Natural killer cell (primary cell): ENCODE data around the gene LRRC34. TPM values are rescaled to one million over a fixed set of nuclear protein-coding genes. Genes with fewer than 3 reads are reported as not detected.

Experiments used
- ATAC-seq, 3 donors: fragments of 150-1000 bp in 2 of 3; fragments of 200-7000 bp in 1 of 3; cut with Tn5 transposase; 1 replicate in 1 of 3; 2 replicates in 2 of 3; pipeline ENCODE4 v1.10.0; 2021; ENCODE audit warnings: mild to moderate bottlenecking in 2 of 3, moderate library complexity in 2 of 3
- DNase-seq, 2 donors: peaks; one replicate each; pipeline versions ENCODE4 v3.0.0 to v3.0.0-alpha.2; 2013 to 2021; ENCODE audit warnings: mixed read lengths in 1 of 2
- H3K27ac ChIP-seq: one replicate; pipeline ENCODE4 v1.5.1; 2013; ENCODE audit warnings: mild to moderate bottlenecking, low read length
- H3K27me3 ChIP-seq: one replicate; pipeline ENCODE4 v1.6.1; 2013; ENCODE audit warnings: low read length; ENCODE audit not compliant: control insufficient read depth, insufficient read depth
- H3K36me3 ChIP-seq: one replicate; pipeline ENCODE4 v1.6.1; 2013; ENCODE audit warnings: low read length; ENCODE audit not compliant: control insufficient read depth, insufficient read depth
- H3K4me1 ChIP-seq: one replicate; pipeline ENCODE4 v1.6.1; 2013; ENCODE audit warnings: low read length; ENCODE audit not compliant: control insufficient read depth, insufficient read depth
- H3K4me3 ChIP-seq: one replicate; pipeline ENCODE4 v1.5.1; 2013; ENCODE audit warnings: low read length
- H3K9me3 ChIP-seq: one replicate; pipeline ENCODE4 v1.6.1; 2013; ENCODE audit warnings: low read length; ENCODE audit not compliant: control insufficient read depth, insufficient read depth
- H3K27ac Mint-ChIP-seq, 2 donors: one replicate each; pipeline ENCODE4 v1.8.0; 2022; ENCODE audit warnings: mild to moderate bottlenecking in 2 of 2, mixed read lengths in 2 of 2, moderate library complexity in 1 of 2
- H3K27me3 Mint-ChIP-seq, 2 donors: one replicate each; pipeline ENCODE4 v1.8.0; 2022; ENCODE audit warnings: low read depth in 2 of 2, mixed read lengths in 2 of 2
- H3K36me3 Mint-ChIP-seq: one replicate; pipeline ENCODE4 v1.8.0; 2022; ENCODE audit warnings: mixed read lengths
- H3K4me1 Mint-ChIP-seq, 2 donors: one replicate each; pipeline ENCODE4 v1.8.0; 2022; ENCODE audit warnings: mixed read lengths in 2 of 2
- H3K4me3 Mint-ChIP-seq: one replicate; pipeline ENCODE4 v1.8.0; 2022; ENCODE audit warnings: mild to moderate bottlenecking, moderate library complexity, mixed read lengths
- H3K9me3 Mint-ChIP-seq, 2 donors: one replicate each; pipeline ENCODE4 v1.8.0; 2022; ENCODE audit warnings: mixed read lengths in 2 of 2
- CTCF ChIP-seq: fragments of 200-600 bp; IDR thresholded peaks from one replicate; pipeline ENCODE4 v1.8.0; 2022; ENCODE audit warnings: antibody characterized with exemption
- WGBS: methylation state at CpG from one replicate; pipeline ENCODE4 v1.1.7; 2013; ENCODE audit warnings: missing lambda C conversion rate; ENCODE audit not compliant: insufficient coverage; 5-methylcytosine and 5-hydroxymethylcytosine counted together
- intact Hi-C: fragments of 100-400 bp; cut with micrococcal nuclease; formaldehyde crosslinking; loops from one replicate; pipeline ENCODE4 v1.14.2; 2022
- total RNA-seq, 4 donors: library from RNA; stranded (reverse); fragments of 120-200 nt in 1 of 4; gene quantifications; one replicate each; pipeline versions ENCODE4 v1.2.3 to v1.2.4, GENCODE V29; 2013 to 2022

Gene LRRC34
- total RNA-seq, 3 donors from 2014 or later (not counting 1 experiment from before 2014, with no cell fraction given): 0.45 to 1.0 (median 0.48) TPM

GRCh38 chr3:169809230-169809795 lies 3.4 kb downstream of the LRRC34 start:
- Histone ChIP-seq H3K9me3 (no peaks in the 10 kb centered on the region), H3K4me3 (no peak overlapping the region), H3K27me3 (no peaks in the 10 kb centered on the region), H3K4me1 (peaks cover 26% of the 10 kb centered on the region), H3K27ac (no peak overlapping the region), H3K36me3 (no peaks in the 10 kb centered on the region)
- no peak for TF ChIP-seq CTCF
- no peak overlapping the region for H3K4me3 Mint-ChIP-seq
- DNase-seq (no peak), ATAC-seq (no peak)
- no peak overlapping the region for H3K27ac Mint-ChIP-seq
- H3K4me1 Mint-ChIP-seq: peaks cover 21 to 28% of the 10 kb centered on the region in 2 donors
- no peaks in the 10 kb centered on the region for H3K9me3 Mint-ChIP-seq
- 59% methylated on average over 2 of the region's 2 CpGs for WGBS
- intact Hi-C loops: no loop called here
- H3K36me3 Mint-ChIP-seq: no peaks in the 10 kb centered on the region
- peaks cover 0 to 4% of the 10 kb centered on the region in 2 donors for H3K27me3 Mint-ChIP-seq

GRCh38 chr3:169804681-169805080 lies 8.0 kb downstream of the LRRC34 start:
- Mint-ChIP-seq H3K4me1 (no peaks in the 10 kb centered on the region), H3K27me3 (no peaks in the 10 kb centered on the region), H3K27ac (no peak overlapping the region), H3K36me3 (no peaks in the 10 kb centered on the region), H3K4me3 (no peak overlapping the region), H3K9me3 (no peaks in the 10 kb centered on the region)
- no CpG with 5 or more reads among the region's 3 CpGs for WGBS
- Histone ChIP-seq H3K4me1 (no peaks in the 10 kb centered on the region), H3K4me3 (no peak overlapping the region), H3K36me3 (no peaks in the 10 kb centered on the region), H3K27ac (no peak overlapping the region), H3K9me3 (no peaks in the 10 kb centered on the region), H3K27me3 (no peaks in the 10 kb centered on the region)
- ATAC-seq (no peak), DNase-seq (no peak)
- TF ChIP-seq CTCF: no peak
- intact Hi-C loops: no loop called here

GRCh38 chr3:169792359-169792758 lies 20.3 kb downstream of the LRRC34 start:
- no peaks in the 10 kb centered on the region for H3K36me3 Mint-ChIP-seq
- H3K9me3 Mint-ChIP-seq: no peaks in the 10 kb centered on the region
- 96% methylated on average over 1 of the region's 1 CpG for WGBS
- ATAC-seq: no peak
- no peak for TF ChIP-seq CTCF
- intact Hi-C loops: no loop called here
- no peak overlapping the region for H3K4me3 ChIP-seq
- DNase-seq: no peak
- no peak overlapping the region for H3K4me3 Mint-ChIP-seq
- no peaks in the 10 kb centered on the region for H3K4me1 ChIP-seq
- H3K36me3 ChIP-seq: peaks cover 12% of the 10 kb centered on the region
- H3K27ac ChIP-seq: no peak overlapping the region
- H3K9me3 ChIP-seq: no peaks in the 10 kb centered on the region
- no peaks in the 10 kb centered on the region for H3K27me3 Mint-ChIP-seq
- no peak overlapping the region for H3K27ac Mint-ChIP-seq
- H3K4me1 Mint-ChIP-seq: peaks cover 5 to 15% of the 10 kb centered on the region in 2 donors
- H3K27me3 ChIP-seq: no peaks in the 10 kb centered on the region
